Kidney glomerular epithelial cell (primary cell): ENCODE data around the gene SLC6A16.
"Not testable (repeated sequence)": the region's sequence is repeated elsewhere in the genome, so short reads cannot be mapped to it uniquely, and the experiment has no call there.

Experiments used
- DNase-seq: peaks from one replicate; lab custom pipeline; 2025; lab: John Stamatoyannopoulos, UW

Gene SLC6A16

DNA sequence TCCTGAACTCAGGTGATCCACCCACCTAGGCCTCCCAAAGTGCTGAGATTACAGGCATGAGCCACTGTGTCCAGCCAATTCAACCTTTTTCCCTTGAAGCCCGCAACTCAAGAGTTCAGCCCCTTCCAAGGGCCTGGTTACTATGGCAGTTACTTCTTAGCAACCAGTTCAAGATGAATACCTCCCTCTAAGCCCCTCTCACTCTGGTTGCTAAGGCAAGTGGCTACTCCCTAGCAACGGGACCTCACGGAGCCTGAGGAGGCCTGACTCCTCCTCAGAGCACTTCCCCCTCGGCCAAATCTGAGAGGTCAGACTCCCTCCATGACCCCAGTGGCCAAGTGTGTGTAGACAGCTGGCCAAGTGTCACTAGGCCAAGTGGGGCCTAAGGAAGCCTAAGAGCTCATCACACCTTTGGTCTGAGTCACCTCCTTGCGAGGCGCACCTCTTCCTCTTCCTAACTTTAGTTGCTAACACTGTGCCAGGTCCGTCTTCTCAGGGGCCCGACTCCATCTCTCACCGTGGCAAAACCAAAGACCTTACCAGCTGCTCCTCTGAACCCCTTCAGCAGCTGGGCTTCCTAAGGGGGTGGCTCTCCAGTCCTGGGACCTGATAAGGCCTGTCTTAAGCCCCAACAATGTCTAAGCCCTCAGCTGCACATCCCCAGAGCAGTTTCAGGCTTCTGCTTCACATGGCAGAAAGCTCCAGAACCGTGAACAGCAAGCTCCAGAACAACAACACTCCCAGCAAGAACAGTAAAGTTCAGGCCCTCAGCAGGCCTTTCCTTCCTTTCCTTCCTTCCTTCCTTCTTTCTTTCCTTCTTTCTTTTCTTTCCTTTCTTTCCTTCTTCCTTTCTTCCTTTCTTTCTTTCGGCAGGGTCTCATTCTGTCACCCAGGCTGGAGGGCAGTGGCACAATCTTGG lies 19.8 kb upstream of the SLC6A16 start:
- DNase-seq, result no peak

DNA sequence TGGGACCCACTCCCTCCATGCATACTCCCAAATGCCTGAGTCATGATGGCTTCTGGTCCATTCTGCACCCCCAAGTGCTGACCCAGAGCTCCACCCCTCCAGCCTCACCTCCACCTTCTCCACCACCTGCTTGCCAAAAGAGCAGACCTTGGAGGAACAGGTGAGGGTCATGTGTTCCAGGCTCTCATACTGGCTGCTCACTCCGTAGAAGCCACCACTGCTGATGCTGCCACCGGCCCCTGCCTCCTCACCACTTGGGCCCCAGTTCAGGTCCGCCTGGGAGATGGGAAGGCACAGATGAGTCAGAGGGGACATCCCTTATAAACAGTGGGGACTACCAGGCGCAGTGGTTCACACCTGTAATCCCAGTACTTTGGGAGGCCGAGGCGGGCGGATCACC lies 18.1 kb upstream of the SLC6A16 start:
- no peak for DNase-seq

DNA sequence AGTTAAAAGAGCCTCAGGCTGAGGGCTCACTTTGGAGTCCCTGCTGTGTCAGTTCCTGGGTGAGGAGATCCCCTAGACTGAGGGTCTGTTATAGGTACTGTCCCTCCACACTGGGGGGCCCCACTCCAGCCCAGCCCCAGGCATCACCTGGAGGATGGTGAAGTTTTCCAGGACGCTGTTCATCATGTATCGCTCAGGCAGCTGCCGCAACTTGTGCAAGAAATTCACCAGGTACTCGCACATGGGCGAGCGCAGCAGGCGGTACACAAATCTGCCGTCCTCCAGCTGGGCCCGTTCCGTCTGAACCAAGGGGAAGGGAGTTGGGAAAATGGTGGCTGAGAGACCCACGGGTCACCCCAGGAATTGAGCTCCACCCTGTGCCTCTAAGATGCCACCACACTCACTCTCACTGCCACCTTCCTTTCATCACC lies 17.3 kb upstream of the SLC6A16 start:
- DNase-seq, result no peak

DNA sequence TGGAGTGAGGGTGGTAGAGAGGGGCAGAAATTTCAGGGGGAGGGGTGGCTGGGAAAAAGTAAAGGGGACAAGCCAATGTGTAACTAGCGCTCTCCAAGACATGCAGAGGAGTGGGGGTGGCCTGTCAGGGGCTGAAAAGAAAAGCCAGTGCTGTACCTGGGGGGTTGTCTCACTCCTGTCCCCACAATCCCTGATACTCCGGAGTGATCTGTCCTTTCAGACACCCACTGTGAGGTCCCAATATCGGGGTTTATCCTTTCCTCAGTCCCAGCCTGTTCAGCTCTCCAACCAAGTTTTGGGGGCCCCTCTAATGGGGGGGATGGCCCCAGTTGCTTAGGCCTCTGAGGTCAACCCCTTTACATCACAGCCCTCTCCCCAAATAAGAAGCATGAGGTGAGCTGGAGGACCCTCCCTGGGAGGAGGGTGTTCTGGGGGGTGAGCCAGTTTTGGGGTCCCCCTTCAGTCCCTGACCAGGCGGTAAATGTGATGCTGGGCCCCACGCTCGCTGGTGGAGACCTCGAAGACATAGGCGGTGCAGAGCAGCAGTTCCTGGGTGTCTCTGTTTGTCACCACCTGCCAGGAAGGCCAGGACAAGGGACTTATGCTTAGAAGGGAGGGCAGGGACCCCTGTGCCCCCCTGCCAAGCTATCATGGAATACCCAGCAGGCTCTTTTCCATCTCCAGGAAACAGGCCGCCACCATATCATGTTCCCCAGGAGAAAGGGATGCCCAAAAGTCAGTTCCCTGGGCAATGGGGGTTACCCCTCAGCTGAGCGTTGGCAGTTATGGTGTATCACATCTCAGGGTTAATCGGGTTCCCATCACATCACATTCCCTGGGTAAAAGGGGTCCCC lies 16.1 kb upstream of the SLC6A16 start:
- DNase-seq, result no peak

DNA sequence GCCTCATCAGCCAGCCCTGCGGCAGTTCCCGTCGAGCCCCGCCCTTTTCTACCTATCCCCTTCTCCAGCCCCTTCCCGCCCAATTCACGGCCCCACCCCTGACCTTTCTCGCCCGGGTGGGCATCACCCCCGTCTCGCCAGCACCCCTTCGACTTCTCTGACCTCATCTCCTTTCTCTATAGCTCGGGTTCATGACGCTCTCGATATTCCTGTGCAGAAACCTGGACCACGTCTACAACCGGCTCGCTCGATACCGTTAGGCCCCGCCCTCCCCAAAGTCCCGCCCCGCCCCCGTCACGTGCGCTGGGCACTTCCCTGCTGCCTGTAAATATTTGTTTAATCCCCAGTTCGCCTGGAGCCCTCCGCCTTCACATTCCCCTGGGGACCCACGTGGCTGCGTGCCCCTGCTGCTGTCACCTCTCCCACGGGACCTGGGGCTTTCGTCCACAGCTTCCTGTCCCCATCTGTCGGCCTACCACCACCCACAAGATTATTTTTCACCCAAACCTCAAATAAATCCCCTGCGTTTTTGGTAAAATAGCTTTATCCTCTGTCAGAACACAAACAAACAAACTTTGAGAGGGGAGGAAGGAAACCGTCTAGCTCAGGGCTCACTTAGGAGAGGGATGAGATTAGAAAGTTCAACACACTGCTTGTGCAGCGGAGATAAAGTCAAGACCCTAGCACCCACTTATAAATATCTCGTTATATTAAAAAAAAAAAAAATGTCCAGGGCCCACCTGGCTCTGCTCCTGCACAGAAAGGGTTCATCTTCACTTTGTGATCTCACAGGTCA lies 15.3 kb upstream of the SLC6A16 start:
- no peak for DNase-seq

DNA sequence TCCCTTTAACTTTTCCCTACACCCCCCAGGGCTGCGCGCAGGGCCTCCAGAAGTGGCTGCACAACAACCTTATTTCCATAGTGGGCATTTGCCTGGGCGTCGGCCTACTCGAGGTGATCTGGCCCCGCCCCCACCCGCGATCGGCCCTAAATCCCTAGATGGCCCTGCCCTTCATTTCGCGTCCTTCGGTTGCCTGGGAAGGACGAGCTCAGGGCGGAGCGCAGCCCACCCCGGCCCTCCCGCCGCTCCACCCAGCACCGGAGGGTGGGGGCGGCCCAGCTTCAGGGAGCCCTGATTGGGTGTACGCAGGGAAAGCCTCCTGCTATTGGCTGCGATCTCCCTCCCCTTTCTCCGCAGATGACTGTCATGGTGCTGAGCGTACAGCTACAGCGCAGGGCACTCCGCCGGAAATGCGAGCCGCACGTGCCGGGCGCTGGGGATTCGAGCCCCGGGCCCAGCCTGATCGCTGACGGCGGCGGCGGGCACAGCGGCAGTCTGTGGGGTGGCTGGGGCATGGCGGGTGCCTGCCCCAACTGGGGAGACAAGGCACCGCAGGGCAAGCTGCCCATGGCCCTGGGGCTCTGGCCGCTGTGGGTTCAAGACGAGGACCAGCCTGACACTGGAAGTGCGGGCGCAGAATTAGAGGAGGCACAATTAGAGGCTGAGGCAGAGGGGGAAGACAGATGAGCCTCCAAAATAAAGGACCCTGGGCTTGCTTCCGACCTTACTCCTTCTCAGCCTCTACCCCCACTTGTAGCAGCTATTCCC lies 14.5 kb upstream of the SLC6A16 start:
- DNase-seq, result peak; percentile 54

DNA sequence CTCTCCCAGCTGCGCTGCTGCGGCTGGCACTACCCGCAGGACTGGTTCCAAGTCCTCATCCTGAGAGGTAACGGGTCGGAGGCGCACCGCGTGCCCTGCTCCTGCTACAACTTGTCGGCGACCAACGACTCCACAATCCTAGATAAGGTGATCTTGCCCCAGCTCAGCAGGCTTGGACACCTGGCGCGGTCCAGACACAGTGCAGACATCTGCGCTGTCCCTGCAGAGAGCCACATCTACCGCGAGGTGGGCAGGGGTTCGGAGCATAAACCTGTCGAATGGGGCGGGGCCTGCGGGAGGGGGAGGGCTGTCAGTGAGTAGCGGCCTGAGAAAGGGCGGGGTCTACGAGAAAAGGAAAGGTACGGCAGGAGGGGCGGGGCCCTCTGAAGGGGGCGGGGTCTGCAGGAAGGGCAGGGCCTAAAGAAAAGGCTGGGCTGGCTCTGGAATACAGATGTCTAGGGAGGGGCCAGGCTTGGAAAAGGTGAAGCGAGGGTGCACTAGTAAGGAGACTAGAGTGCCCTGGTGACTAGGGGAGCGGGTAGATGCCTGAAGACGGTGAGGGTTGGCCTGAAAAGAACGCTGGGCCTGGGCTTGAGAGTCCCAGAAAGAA lies 13.8 kb upstream of the SLC6A16 start:
- peak; percentile 47 for DNase-seq

DNA sequence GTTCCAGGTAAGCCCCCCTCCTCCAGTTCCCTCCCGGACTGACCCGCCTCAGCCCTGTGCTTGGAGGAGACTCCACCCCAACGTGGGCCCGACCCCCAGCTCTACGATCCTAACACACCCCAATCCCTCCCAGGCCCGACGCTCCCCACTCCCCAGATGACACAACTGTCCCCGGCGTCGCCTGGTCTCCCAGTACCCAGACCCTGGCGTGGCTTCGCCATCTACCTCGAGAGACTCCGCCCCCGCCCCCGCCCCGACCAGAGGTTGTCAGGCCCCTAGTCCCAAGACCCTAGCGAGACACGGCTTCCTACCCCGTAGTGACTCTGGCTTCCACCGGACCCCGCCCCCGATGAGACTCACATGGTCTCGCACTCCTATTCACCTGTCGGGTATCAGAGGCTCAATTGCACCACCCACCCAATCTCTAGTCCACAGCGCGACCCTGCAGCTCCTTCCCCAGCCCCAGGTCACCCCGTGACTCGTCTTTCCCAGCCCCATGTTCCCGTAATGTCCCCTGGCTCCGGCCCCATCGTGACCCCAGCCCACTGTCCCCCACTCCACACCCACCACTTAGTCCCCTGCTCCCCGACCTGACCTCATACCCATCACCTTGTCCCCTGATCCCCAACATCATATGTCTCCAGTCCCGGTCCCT lies 13.2 kb upstream of the SLC6A16 start:
- no peak for DNase-seq

DNA sequence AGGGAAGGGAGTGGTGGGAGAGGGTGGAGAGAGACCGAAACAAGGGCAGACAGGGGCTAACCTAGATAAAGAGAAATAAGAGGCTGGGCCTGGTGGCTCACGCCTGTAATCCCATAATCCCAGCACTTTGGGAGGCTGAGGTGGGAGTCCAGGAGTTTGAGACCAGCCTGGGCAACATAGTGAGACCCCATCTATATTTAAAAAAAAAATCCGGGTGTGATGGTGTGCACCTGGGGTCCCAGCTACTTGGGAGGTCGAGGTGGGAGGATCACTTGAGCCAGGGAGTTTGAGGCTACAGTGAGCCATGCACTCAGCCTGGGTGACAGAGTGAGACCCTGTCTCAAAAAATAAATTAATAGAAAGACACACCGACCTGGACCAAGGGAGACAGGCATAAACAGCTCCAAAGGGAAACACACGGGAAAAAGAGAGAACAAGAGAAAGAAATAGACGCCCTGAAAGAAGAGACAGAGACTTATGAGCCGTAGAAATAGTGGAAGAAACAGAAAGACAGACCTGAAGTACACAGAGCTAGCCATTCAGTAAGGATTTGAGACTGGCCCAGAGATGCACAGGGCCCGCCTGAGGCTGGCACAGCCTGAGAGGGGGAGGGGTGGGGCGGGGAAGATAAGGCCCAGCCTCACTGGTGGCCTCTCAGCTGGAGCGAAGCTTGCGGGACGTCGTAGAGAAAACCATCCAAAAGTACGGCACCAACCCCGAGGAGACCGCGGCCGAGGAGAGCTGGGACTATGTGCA lies 12.5 kb upstream of the SLC6A16 start:
- DNase-seq, result no peak

DNA sequence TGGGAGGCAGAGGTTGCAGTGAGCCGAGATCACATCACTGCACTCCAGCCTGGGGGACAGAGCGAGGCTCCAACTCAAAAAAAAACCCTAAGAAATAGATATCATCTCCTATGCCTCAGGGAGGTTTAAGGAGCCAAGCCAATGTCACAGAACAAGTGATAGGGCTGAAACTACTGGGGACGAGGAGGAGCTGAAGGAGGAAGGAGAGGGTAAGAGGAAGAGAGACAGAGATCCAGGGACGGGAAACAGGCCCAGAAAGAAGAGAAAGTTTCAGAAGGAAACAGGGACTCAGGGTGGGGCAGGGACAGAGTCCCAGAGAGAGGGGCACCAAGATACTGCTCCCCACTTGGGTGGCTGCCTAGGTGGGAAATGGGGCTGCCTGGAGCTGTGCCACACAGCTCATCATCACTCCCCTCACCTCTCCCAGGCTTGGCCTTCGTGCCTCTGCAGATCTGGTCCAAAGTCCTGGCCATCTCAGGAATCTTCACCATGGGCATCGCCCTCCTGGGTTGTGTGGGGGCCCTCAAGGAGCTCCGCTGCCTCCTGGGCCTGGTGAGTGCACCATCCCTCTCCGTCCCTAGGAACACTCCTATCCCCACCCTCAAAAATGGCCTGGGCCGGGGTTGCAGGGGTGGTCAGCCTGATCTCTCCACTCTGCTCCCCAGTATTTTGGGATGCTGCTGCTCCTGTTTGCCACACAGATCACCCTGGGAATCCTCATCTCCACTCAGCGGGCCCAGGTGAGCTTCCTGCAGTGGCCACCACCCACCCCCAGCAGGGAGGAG lies 11.7 kb upstream of the SLC6A16 start:
- no peak for DNase-seq

DNA sequence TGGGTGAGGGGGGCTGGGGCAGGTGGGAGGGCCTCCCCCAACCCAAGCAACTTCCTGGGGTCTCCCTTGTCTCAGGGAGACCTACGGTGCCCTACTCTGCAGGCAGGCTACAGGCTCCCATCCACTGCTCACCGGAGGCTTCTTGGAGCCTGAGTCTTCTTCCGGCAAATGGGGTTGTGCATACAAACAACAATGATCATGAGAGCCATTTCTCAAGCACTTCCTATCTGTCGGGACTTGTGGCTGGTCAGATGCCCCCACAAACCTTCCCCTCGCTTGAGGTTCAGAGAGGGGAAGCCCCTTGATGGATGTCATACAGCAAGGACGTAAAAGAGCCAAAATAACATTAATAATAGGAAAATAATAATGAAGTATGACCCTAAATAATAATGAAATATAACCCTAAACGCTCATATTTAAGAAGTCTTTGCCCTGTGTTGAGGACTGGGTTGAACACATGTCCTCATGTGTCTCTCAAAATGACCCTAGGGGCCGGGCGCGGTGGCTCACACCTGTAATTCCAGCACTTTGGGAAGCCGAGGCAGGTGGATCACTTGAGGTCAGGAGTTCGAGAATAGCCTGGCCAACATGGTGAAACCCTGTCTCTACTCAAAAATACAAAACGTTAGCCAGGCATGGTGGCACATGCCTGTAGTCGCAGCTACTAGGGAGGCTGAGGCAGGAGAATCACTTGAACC lies 10.9 kb upstream of the SLC6A16 start:
- DNase-seq, result no peak

DNA sequence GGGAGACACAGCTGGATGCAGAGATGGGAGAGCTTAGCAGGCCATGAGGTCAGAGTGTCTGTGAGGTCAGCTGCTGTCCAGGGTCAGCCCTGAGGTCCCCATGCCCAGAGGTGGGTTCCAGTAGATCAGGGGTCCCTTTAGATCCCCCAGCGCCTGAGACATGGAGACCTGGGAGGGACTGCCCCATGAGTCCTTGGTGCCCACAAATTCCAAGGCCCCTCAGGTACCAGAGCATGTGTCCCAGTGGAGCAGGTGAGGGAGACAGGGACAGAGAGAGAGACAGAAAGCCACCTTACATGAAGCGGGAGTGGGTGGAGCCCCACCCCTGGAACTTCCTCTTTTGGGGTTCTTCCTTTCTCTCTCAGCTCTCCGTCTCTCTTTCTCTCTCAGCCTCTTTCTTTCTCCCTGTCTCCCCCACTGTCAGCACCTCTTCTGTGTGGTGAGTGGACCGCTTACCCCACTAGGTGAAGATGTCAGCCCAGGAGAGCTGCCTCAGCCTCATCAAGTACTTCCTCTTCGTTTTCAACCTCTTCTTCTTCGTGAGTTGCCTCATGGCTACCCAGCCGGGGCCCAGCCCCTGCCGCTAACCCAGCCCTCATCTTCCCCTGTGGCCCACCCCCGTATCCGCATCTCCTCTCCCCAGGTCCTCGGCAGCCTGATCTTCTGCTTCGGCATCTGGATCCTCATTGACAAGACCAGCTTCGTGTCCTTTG lies 10.2 kb upstream of the SLC6A16 start, which contains the start of gene CD37:
TSS of gene CD37 (plus strand) at position 336 of the 713 bp plus-strand sequence. CDS start at position 471, 135 bp downstream.
- no peak for DNase-seq

DNA sequence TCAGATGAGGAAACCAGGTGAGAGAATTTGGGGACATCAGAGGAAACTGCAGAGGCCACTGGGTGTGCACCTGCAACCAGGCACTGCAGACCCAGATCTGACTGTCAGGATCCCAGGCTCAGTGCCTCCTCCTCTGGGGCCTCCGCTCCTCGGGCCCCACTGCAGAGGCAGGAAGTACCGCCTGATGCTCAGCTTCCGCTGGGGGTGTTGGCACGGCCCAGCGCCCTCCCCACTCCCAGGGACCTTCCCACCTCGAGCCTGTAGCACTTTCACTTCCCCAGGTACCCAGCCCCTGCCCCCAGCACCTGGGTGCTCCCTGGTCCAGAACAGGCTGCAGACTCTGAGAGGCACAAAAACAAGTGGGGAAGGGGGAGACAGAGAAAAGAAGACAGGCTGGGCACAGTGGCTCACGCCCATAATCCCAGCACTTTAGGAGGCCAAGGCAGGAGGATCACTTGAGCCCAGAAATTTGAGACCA lies 8.9 kb upstream of the SLC6A16 start:
- DNase-seq, result no peak

DNA sequence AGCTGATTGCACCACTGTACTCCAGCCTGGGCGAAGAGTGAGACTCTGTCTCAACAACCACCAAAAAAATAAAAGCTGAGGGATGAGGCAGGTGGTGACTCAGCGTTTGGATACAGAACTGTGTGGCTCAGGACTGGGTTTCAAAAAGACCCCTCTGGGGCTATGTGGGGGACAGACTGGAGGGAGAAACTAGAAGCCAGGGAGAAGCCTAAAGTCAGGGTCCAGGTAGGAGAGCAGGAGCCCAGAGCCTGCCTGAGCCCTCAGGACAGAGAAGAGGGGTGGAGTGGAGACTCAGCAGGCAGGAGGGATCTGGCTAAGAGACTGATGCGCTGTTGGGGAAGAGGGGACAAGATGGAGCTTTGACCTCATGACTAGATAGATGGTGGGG lies 8.4 kb upstream of the SLC6A16 start:
- no peak for DNase-seq

DNA sequence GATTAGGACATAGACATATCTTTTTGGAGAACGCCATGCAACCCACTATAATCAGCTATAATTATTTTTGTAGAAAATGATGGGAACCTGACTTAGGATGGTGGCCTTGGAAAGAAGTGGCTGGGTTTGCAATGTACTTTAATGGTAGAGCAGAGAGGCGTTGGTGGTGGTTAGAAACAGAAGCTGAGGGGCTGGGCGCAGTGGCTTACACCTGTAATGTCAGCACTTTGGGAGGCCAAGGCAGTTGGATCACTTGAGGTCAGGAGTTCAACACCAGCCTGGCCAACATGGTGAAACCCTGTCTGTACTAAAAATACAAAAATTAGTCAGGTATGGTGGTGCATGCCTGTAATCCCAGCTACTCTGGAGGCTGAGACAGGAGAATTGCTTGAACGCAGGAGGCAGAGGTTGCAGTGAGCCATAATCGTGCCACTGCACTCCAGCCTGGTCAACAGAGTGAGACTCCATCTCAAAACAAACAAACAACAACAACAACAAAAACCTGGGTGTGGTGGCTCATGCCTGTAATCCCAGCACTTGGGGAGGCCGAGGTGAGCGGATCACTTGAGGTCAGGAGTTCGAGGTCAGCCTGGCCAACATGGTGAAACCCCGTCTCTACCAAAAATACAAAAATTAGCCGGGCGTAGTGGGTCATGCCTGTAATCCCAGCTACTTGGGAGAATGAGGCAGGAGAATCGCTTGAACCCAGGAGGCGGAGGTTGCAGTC lies 7.9 kb upstream of the SLC6A16 start:
- DNase-seq, result not testable (repeated sequence)

DNA sequence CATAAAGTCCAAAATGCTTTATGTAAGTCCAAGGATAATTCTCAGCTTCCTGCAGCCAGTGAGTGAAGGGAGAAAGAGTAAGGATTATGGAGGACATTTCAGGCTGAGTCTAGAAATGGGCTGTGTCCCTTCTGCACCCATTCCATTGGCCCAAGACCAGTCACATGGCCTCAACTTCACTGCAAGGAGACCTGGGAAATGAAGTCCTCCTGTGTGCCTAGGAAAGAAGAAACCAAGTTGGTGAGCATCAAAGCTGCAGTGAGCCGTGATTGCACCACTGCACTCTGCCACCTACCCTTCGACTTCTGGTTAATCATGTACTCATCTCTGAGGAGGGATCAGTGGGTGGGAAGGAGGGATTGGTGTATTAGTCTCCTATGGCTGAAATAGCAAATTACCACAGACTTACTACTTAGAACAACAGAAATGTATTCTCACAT lies 6.6 kb upstream of the SLC6A16 start:
- DNase-seq, result peak; percentile 91

DNA sequence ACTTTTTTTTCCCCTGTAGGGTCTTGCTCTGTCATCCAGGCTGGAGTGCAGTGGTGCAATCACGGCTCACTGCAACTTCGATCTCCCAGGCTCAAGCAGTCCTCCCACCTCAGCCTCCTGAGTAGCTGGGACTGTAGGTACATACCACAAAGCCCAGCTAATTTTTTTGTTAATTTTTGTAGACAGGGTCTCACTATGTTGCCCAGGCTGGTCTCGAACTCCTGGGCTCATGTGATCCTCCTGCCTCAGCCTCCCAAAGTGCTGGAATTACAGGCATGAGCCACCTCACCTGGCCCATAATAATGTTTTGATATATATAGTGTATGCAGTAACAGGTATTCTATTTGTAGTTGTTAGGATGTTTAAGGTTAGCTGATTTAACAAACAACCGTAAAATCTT lies 6.2 kb upstream of the SLC6A16 start:
- DNase-seq, result not testable (repeated sequence)
